Smooth muscle cell (in vitro differentiated cells): ENCODE measurements around the gene AKR7A2. TPM values are rescaled to one million over a fixed set of nuclear protein-coding genes. Genes with fewer than 3 reads are reported as not detected.

Experiments
- DNase-seq: peaks from one replicate; lab custom pipeline; 2025; ENCODE audit not compliant: unreplicated experiment; lab: John Stamatoyannopoulos, UW
- H2AFZ ChIP-seq: fragments of 200-600 bp; sonication (generic); 2 replicates; pipeline ENCODE4 v1.6.0; 2016; ENCODE audit warnings: antibody characterized with exemption, low read depth, mild to moderate bottlenecking
- H3F3A ChIP-seq: fragments of 200-600 bp; sonication (generic); 2 replicates; pipeline ENCODE4 v1.6.0; 2017; ENCODE audit warnings: antibody characterized with exemption, low read depth
- H3K27ac ChIP-seq: fragments of 200-600 bp; sonication (generic); 2 replicates; pipeline ENCODE4 v1.5.1; 2016; ENCODE audit warnings: low read depth, mild to moderate bottlenecking
- H3K27me3 ChIP-seq: fragments of 200-600 bp; sonication (generic); 2 replicates; pipeline ENCODE4 v1.6.1; 2016; ENCODE audit warnings: low read depth, mild to moderate bottlenecking
- H3K36me3 ChIP-seq: fragments of 200-600 bp; sonication (generic); 2 replicates; pipeline ENCODE4 v1.5.1; 2016; ENCODE audit warnings: low read depth
- H3K4me1 ChIP-seq: fragments of 200-600 bp; sonication (generic); 2 replicates; pipeline ENCODE4 v1.5.1; 2016; ENCODE audit warnings: low read depth
- H3K4me2 ChIP-seq: fragments of 200-600 bp; sonication (generic); 2 replicates; pipeline ENCODE4 v1.6.0; 2016; ENCODE audit warnings: mild to moderate bottlenecking
- H3K4me3 ChIP-seq: fragments of 200-600 bp; sonication (generic); 2 replicates; pipeline ENCODE4 v1.5.1; 2016; ENCODE audit warnings: mild to moderate bottlenecking
- H3K79me2 ChIP-seq: fragments of 200-600 bp; sonication (generic); 2 replicates; pipeline ENCODE4 v1.6.0; 2016; ENCODE audit warnings: low read depth, mild to moderate bottlenecking
- H3K9ac ChIP-seq: fragments of 200-600 bp; sonication (generic); 2 replicates; pipeline ENCODE4 v1.6.0; 2016; ENCODE audit warnings: low read depth
- H3K9me3 ChIP-seq: fragments of 200-600 bp; sonication (generic); replicated peaks from 2 replicates; pipeline ENCODE4 v1.5.1; 2016; ENCODE audit warnings: low read depth
- H4K20me1 ChIP-seq: fragments of 200-600 bp; sonication (generic); 2 replicates; pipeline ENCODE4 v1.6.0; 2016; ENCODE audit warnings: low read depth
- CTCF ChIP-seq: fragments of 200-600 bp; sonication (generic); IDR thresholded peaks from 2 replicates; pipeline ENCODE4 v1.5.1; 2017; ENCODE audit warnings: borderline replicate concordance, mild to moderate bottlenecking, antibody characterized with exemption; ENCODE audit not compliant: insufficient read depth, poor library complexity, severe bottlenecking
- WGBS: methylation state at CpG from one replicate; pipeline ENCODE4 v1.1.7; 2016; ENCODE audit warnings: low lambda C conversion rate; 5-methylcytosine and 5-hydroxymethylcytosine counted together
- polyA plus RNA-seq: library from polyadenylated mRNA; unstranded; fragments of >200 nt; fragmentation: Nextera tagmentation; extraction: Ambion mirVana; gene quantifications from 2 replicates; pipeline ENCODE4 v1.2.1, GENCODE V29; 2016
- total RNA-seq: library from RNA; depleted of rRNA; stranded (reverse); fragments of >200 nt; gene quantifications from 2 replicates; pipeline ENCODE4 v1.2.3, GENCODE V29; 2014

The AKR7A2 gene
- total RNA-seq (67.5 and 79.6 TPM in 2 replicates), polyA plus RNA-seq (83.0 and 86.4 TPM in 2 replicates)

DNA sequence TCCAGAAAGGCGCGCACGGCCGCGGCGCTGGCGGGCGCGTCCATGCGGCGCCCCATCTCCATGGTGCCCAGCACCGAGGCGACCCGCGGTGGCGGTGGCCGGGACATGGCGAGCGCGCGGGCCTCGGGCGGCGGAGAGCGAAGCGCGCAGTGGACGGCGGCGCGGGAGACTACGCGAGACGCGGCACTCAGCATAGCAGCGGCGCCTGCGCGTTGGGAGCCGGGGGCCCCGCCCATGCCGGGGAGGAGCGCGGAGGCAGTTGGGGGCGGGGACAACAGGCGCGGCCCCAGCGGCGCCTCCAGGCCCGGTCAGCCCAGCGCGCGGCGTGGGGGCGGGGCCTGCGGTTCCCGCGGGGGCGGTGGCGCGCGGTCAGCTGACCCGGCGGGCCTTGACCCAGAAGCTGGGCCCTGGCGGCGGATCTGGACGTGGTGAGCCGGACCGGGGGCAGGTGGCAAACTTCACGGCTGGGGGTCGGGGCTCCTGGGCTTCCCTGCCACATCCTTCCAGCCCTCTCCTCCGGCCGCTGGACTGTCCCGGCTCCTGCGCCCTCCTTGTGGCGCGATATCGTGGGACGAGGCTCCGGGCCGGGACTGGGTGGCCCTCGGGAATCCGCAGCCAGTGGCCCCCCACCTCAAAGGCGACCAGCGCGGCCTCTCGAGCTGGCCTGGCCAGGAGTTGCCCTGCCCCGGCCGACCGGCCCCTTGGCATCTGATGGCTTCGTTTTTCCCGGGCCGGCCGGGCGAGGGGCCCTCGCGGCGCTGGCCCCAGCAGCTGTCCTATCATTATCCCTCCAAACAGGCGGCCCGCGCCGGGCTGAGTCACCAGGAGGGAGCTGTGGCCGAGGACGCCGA is at the start of gene AKR7A2, which contains the start of gene SLC66A1:
AKR7A2 (minus strand) TSS at position 214 of the 851 bp plus-strand sequence; CDS start at position 194, 20 bp downstream.
SLC66A1 (plus strand) TSS at position 396 of the 851 bp plus-strand sequence. CDS start 5,352 bp downstream, outside the sequence.
- peak; percentile 75 for DNase-seq
- Histone ChIP-seq H2AFZ (peak within 1 kb of the TSS; percentile 62), H3K4me3 (peak within 1 kb of the TSS; percentile 94), H3F3A (no peaks in the 10 kb centered on the region), H3K27ac (peak within 1 kb of the TSS; percentile 93), H3K36me3 (no peaks in the 10 kb centered on the region), H3K79me2 (peaks cover 4% of the 10 kb centered on the region), H4K20me1 (peaks cover 32% of the 10 kb centered on the region), H3K4me1 (peaks cover 3% of the 10 kb centered on the region), H3K9me3 (no peaks in the 10 kb centered on the region), H3K4me2 (peak within 1 kb of the TSS; percentile 97), H3K9ac (peak within 1 kb of the TSS; percentile 96), H3K27me3 (no peaks in the 10 kb centered on the region)
- WGBS = under 1% methylated on average over 86 of the region's 105 CpGs
- TF ChIP-seq CTCF = no peak

GRCh38 chr1:19360843-19361610 is 49.1 kb upstream of the AKR7A2 start:
- no peak for TF ChIP-seq CTCF
- H3K9me3 ChIP-seq = no peaks in the 10 kb centered on the region
- no peaks in the 10 kb centered on the region for H3K27me3 ChIP-seq
- peaks cover 5% of the 10 kb centered on the region for H3K4me1 ChIP-seq
- H3K4me2 ChIP-seq = peak overlapping the region; percentile 8
- 78% methylated on average over 18 of the region's 18 CpGs for WGBS
- H3F3A ChIP-seq = peaks cover 3% of the 10 kb centered on the region
- H3K79me2 ChIP-seq = peaks cover 64% of the 10 kb centered on the region
- H3K36me3 ChIP-seq = no peaks in the 10 kb centered on the region
- H2AFZ ChIP-seq = no peak overlapping the region
- DNase-seq = no peak
- H3K9ac ChIP-seq = no peak overlapping the region
- H4K20me1 ChIP-seq = peaks cover 100% of the 10 kb centered on the region
- no peak overlapping the region for H3K4me3 ChIP-seq
- H3K27ac ChIP-seq = peak overlapping the region; percentile 58

GRCh38 chr1:19360432-19360831 is 48.5 kb upstream of the AKR7A2 start:
- peaks cover 61% of the 10 kb centered on the region for H3K79me2 ChIP-seq
- H3K9me3 ChIP-seq = no peaks in the 10 kb centered on the region
- whole genome bisulfite sequencing = 91% methylated on average over 11 of the region's 11 CpGs
- peaks cover 3% of the 10 kb centered on the region for H3F3A ChIP-seq
- no peak for DNase-seq
- no peak overlapping the region for H2AFZ ChIP-seq
- no peaks in the 10 kb centered on the region for H3K27me3 ChIP-seq
- peak overlapping the region; percentile 58 for H3K27ac ChIP-seq
- TF ChIP-seq CTCF = no peak
- H3K4me2 ChIP-seq = no peak overlapping the region
- H4K20me1 ChIP-seq = peaks cover 100% of the 10 kb centered on the region
- H3K4me3 ChIP-seq = no peak overlapping the region
- peaks cover 5% of the 10 kb centered on the region for H3K4me1 ChIP-seq
- no peak overlapping the region for H3K9ac ChIP-seq
- H3K36me3 ChIP-seq = no peaks in the 10 kb centered on the region
